NCI-H2107 treated with DMSO at 0.1 percent for 48 hours (cell line): ENCODE results near the gene SLC12A8.

ENCODE experiments used
- DNase-seq: peaks from one replicate; lab custom pipeline; 2025; ENCODE audit not compliant: unreplicated experiment; lab: John Stamatoyannopoulos, UW

Gene SLC12A8

DNA sequence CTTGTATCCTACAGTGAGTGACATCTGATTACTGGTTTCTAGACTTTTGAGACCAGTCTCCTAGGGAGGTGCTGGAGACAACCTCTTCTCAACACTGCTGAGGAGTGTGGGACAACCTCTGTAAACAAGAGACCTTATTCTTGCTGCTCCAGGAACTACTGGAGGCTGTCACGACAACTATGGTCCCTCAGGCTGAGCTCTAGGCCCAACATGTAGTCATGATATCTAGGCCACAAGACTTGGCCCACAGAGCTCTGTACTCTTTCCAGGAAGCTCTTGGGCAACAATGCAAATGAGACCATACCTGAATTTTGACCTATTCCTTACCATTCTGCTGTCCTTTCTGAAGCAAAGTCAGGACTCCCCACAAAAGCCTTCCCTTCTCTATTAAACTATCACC lies 132.5 kb downstream of the SLC12A8 start:
- DNase-seq = no peak

DNA sequence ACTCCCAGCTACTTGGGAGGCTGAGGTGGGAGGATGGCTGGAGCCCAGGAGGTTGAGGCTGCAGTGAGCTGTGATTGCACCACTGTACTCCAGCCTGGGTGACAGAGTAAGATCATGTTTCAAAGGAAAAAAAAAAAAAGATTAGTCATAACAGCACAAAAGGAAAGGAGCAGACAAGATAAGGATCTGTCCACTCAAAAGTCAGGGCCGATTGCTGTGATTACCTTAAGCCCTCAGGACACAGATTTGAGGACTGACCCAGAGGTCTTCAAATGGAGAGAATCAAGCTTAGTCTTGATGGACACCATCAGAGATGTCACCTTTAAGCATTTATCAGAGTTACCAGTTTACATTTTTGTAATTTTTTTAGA lies 132.9 kb downstream of the SLC12A8 start:
- DNase-seq = no peak

DNA sequence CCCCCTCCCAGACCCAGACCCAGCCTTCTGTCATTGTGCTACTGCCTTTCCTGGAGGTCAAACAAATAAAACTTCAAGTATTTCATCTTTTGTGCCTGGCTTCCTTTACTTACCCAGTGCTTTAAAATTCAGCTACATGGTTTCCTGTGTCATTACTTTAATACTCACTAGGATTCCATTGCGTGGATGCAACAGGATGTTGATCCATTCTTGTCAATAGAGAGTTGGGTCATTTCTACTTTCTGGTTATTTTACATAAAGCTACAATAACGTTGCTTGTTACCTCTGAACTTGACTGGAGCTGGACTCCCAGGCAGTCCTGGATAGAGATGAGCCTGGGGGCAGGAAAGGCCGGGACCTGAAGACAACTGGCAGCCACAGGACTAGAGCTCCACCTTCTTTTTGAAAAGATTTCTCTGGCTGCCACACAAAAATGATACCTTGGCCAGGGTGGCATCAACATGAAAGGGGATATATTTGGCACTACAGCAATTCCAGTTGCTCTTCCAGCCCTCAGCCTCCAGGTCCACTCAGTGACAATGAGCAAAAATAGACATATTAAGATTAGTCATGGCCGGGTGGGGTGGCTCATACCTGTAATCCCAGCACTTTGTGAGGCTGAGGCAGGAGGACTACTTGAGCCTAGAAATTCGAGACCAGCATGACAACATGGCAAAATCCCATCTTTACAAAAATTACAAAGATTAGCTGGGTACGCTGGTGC lies 133.4 kb downstream of the SLC12A8 start:
- DNase-seq = no peak

DNA sequence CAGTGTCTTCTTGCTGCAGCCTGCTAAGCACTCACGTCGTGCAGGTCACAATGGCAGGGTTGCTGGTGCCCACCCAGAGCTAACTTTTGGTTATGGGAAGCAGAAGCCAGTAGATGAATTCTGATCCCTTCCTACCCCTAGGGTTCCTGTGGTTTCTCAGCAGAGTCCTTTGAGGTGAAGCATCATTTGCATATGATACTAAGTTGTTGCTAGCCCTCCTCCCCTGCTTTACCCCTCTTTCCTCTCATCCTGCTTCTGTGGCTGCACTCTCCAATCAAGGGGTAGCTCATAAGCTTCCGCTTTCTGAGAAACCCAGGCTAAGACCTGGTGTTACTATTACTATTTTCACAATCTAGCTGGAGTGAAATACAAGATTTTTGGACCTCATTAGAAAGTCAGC lies 134.7 kb downstream of the SLC12A8 start:
- DNase-seq = no peak

DNA sequence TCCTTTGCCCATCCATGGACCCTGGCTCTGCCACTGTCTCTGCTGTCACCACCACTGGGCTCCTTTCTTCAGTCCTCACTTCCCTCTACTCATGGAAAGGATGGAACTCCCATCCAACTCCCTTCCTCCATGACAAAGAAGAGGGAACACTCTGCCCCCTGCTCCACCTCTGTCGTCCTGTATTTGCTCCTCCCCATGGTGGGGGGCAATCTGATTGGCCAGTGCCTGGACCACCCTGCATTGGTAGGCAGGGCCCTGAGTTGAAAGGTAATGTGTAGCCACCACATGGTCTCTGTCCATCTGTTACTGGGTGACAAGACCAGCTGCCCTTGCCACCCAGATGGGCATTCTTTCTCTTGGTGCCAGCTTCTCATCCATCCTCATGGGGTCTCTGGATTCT lies 136.1 kb downstream of the SLC12A8 start:
- no peak for DNase-seq

DNA sequence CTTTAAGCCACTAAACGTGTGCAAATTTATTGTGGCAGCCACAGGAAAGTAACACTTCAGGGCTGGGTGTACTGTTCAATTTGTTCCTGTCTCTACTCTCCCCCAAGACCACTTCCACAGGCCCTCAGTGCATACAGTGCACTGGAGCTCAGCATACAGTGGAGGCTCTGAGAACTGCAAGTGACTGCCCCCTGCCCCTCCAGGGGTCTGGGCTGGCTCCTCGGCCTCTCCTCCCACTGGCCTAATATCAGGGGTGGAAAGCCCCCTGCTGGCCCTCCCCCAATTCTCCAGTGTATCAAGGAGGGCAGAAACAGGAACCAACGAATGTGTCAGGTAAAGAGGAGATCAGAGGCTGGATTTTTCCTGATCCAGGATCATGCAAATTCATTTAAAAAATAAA lies 136.8 kb downstream of the SLC12A8 start:
- no peak for DNase-seq

DNA sequence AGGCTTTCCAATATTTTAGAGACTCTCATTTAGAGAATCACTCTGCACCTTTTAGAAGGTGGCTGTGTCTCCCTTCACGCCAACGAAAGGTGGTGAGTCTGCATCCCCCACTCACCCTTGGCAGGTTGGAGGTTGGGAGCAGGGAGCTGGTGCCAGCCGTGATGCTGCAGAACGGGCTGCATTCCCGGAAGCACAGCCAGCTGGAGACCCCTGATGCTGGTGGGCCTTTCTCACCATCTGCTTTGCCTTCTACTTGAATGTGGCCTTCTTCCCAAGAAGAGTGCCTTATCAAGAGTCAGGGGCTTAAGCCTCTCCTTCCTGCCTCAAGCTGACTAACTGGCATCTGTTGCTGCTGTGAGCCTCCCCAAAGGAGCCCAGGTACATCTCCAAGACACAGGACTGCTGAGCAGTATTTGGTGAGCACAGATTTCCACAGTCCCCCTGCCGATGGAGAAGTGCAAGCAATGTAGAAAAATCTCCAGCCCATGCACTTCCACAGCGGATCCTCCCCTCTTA lies 139.1 kb downstream of the SLC12A8 start:
- no peak for DNase-seq

DNA sequence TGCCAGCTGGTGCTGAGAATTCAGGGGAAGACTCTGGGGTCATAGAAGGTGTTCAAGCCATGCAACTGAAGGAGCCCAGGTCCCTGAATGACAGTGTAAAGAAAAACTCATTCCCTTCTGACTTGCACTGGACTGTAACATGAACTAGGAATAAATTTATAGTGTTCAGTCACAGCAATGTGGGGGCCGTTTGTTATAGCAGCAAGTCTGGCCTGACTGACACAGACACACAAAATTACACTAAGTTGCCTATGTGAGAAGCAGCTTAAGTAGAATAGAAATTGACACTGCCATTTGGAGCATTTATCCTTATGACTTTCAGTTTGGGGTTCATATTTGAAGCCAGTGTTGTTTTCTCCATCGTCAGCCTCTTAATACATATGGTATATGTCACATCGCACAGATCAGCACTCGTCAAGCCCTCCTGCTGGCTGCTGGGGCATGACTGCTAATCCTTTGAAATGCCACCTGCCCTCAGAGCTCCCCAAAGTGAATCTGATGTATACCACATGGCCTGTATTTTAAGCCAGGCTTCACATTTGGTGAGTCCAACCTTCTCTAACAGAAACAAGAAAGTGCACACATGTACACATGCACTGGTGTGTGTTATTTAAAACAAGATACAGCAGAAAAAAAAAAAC lies 139.7 kb downstream of the SLC12A8 start:
- no peak for DNase-seq

DNA sequence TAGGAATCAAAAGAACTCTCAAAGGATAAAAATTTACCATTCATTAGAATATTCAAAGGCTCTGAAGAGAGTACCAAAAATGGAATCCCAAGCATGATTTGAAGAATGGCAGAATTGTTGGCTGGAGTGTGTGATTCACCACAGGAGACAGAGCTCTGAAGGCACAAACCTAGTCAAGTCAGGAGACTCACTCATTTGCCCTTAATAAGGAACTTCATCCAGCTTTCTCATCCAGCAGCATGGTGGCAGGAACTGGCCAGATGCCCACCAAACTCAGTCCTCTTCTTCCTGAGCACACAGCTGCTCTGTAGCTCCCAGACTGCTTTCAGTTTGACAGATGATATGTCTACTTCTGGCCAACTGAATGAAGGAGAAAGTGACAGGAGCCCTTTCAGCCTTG lies 140.2 kb downstream of the SLC12A8 start:
- DNase-seq = no peak

DNA sequence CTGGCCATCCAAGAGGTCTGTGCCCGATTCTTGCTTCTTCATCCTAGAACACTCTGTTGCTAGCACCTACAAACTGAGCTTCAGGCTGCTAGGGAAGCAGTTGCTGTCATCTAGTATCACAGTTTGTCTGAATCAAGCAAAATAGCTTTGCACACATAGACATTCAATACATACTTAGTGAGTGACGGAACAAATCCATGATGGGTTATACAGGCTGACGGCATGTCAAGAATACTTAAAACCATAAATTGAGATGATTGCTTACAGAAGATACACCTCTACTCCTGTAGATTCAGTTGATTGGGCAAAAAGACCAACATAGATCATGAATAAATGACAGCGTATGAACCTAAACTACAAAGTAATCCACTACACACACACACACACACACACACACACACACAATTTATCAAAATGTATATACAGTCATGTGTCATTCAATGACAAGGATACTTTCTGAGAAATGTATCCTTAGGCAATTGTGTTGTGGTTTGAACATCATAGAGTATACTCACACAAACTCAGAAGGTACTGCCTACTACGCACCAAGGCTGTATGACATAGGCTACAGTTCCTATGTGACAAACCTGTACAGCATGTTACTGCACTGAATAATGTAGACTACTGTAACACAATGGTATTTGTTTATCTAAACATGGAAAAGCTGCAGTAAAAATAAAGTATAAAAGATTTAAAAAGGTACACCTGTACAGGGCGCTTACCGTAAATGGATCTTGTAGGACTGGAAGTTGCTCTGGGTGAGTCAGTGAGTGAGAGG lies 142.4 kb downstream of the SLC12A8 start:
- DNase-seq = no peak

DNA sequence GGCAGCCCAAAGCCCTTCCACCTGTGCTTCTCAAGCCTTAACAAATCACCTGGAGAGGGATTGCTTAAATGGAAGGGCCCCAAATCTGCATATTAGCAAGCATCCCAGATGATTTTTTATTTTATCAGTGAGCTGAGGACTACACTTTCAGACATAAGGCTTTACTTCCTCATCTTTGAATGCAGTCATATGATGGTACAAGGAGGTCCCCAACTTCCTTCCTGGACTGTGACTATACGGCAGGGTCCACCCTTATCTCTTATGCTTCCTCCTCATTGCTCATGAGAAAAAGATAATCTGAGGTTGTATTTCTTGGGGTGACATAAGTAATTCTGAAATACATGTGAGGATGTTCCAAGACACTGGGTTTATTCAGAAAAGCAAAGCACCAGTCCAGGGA lies 143.1 kb downstream of the SLC12A8 start:
- no peak for DNase-seq

DNA sequence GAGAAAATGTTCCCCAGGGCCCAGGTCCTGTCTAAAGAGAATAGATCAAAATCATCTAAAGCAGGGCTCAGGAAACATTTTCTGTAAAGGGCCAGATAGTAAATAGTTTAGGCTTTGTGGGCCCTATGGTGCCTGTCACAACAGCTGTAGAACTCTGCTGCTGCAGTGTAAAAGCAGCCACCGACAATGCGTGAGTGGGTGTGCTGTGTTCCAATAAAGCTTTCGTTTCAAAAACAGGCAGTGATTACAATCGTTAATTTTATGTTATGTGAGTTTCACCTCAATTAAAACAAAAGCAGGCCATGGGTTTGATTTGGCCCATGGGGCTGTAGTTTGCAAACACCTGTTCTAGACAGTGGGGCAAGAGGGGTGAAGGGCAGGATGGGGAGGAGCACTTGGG lies 144.3 kb downstream of the SLC12A8 start:
- no peak for DNase-seq

DNA sequence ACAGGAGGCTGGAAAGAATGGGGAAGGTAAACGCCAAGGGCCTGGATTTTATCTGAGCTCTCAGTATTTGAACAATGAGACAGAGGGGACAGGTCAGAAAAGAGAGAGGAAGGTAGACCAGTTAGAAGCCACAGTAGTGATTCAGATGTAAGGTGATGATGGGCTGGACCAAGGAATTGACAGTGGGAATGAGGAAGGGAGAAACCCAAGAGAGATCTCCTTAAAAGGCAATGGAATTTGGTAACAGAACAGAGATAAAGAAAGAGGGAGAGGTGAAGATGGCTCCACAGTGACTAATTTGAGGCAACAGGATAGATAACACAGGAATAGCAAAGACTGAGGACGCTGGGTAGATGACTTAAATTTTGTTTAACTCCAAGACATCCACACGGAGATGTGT lies 145.3 kb downstream of the SLC12A8 start:
- DNase-seq = no peak

DNA sequence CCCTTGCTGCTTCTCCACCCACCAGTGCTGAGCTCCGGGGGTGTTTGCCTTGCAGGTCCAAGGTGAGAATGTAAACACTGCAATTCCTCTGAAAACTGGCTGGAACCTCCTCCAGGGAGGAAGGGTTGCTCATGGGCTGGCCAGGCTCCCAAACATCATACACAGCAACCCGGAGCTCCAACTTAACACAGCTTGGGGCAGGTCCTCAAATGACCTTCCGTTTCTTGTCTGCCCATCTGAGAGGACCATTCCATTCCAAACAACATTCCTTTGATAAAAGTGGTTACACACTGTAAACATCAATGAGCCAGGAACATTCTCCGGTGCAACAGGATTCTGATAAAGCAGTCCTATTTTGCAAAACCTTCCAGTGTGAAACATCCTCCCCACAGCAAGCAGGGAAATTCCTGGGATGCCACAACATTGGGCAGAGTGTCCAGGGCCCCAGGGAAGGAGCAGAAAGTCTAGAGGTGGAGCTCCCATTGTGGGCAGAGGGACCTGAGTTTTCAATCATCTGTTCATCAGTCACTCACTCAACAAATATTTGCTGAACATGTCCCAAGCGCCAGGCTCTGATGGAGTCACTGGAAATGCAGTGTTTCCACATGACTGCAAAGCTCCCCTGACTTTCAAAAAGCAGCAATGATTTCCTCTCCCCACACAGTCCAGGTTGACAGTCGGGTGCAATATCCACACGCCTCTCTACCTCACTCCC lies 149.5 kb downstream of the SLC12A8 start:
- DNase-seq = no peak

DNA sequence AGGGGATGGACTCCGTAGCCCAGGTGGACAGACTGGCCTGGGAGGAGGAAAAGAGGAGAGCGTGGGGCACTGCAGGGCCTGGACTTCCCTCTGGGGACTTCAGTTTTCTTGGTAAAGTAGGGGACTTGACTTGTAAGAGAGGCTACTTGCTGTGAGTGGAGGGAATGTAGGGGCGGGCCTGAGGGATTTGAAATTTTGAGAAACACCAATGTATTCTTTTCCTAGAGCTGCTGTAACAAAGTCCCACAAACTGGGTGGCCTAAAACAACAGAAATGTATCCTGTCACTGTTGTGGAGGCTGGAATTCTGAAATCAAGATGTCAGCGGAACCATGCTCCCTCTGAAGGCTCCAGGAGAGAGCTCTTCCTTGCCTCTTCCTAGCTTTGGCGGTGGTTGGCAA lies 150.9 kb downstream of the SLC12A8 start:
- no peak for DNase-seq

DNA sequence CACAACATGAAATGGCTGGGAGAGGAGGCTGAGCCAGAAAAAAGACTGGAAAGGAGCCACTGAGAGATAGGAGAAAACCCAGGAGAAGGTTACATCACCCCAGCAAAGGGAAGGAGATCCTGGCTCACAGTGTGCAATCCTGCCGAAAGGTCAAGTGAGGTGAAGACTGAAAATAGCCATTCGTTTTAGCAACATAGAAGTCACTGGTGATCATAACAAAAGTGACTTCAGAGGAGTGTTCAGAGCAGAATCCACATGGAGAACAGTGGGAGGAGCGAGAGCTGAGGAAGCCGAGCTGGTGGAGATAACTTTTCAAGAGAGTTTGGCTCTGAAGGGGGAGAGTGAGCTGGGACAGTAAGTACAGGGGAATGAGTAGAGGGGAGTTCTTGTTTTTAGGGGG lies 151.4 kb downstream of the SLC12A8 start:
- no peak for DNase-seq

DNA sequence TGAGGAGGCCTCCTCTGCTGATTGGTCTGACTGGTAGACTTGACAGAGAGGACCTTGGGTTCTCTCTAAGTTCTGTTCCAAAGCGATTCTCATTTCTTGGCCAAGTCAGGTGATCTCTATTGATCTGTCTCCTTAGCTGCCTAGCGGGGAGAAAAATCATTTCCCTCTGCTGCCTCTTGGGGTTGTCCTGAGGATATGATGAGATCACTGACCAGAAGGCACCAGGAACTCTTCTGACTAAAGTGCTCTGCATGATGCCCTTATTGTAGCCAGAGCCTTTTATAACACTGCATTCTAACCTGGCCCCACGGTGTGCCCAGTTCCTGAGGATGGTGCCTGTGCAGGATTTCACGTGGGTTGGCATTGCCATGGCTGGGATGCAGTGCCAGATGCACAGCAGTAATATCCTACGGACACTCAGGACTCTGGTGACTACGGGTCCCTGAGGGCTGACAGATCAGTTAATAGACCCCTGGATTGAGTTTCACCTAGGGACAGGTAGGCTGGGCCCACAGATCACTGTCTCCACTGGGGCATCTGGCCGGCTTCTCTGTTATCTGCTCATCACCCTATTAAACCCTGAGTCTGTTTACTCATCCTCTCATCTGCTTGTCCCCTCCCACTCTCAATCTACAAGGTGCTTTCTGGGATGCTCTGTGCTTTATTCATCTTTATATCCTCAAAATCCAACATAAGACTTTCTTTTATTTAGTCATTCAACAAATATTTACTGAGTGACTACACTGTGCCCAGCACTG lies 152.9 kb downstream of the SLC12A8 start:
- no peak for DNase-seq

DNA sequence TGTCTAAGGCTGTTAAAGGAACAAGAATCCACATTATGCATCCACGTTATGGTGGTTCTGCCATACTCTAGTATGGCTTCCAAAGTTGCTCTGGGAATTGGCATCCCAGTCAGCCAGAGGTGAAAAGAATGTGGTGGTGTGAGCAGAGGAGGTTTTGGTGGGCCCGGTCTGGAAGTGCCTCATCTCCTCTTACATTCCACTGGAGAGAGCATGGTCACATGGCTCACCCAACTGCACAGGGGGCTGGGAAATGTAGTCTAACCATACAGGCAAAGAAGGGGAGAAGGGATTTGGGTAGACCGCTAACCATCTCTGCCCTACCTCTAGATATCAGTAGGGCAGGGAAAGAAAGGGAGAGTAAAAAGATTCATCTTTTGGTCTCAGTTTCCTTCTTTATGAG lies 153.6 kb downstream of the SLC12A8 start:
- DNase-seq = no peak

DNA sequence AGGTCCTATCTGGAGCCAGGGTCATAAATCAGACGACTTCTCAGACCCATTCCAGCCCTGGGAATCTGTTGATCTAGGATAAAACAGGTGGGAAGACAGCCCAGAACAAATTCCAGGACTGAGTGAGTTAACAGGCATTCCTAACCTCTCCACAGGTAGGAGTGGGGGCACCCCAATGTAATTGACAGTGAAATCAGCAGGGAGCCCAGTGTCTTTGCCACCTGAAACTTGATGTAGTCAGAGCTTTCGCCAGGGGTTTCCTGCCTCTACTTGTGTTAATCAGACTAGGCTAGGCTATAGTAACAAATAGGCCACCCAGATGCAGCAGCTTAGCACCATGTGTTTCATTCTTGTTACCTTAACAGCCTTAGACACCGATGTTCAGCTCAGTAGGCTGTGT lies 154.0 kb downstream of the SLC12A8 start:
- DNase-seq = no peak

DNA sequence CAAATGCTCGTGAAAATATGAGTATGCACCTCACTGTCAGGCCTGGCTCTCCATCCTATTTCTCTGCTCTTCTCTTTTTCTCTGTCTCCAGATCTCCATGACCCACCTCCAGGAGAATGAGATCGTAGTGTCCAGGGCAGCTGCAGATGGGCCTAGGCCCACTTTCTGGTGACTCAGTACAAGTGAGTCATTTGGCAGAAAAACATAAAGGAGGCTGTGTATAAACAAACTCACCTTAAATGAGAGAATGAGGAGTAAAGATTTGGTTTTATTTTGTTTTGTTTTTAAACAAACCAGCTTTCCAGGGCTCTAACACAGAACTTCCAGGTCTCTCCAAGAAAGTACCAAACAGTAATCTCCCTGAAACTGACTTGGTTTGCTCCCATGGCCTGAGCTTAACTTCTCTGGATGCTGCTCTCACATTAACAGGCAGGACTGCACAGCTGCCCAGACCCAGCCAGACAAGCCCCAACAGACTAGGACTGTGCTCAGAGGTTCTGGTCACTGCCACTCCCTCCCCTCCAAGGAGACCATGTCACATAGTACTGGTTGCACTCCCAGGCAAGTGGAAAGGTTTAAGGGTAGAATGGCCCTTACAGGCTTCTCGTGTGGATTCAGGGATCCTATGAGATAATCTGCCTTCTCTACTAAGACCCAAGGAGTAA lies 155.2 kb downstream of the SLC12A8 start:
- no peak for DNase-seq
